ENCODE results near the gene CSTF1. TPM values are rescaled to one million over a fixed set of nuclear protein-coding genes. Genes with fewer than 3 reads are reported as not detected.

Gene CSTF1
- total and polyA plus RNA-seq, 2 of the 4 experiments (the other 2 are of a cell fraction) = 48.8 to 105 TPM

DNA sequence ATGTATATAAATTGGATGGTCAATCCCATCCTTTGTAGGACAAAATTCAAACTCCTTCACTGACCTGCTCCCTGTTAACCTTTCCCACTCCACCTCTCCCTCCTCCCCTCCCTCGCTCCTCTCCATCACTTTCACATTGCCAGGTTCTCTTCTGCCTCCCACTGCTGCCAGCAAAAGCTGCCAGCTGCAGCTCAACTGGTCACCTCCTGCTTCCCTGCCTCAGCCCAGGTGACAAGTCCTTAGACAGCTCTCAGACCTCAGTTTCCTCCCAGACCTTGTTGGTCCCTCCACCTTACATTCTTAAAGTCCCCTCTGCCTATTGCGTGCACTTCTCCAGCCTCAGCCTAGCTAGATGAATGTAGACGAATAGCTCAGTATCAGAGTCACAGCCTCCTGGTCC is 52.7 kb downstream of the CSTF1 start:
- Histone ChIP-seq H3K23ac (ENCODE audit: low read depth, low read length) (no peak overlapping the region), H3K4me3 (ENCODE audit: insufficient read depth, low read depth, low read length) (no peak overlapping the region), H3K4ac (ENCODE audit: low read depth, low read length) (peak overlapping the region; percentile 38), H3K4me1 (ENCODE audit: control insufficient read depth, insufficient read depth, low read length) (peaks cover 24% of the 10 kb centered on the region), H4K91ac (ENCODE audit: insufficient read depth, low read depth, low read length) (peak overlapping the region; percentile 73), H2AFZ (replicated peaks; ENCODE audit: low read length, poor library complexity) (no peak overlapping the region), H2AK5ac (ENCODE audit: low read depth, low read length) (peak overlapping the region; percentile 30), H3K14ac (replicated peaks; ENCODE audit: low read depth, low read length) (0 out of 2 replicates have a peak overlapping the region, but pooled peaks have one; percentile 52), H3K9me3 (ENCODE audit: control insufficient read depth, insufficient read depth, low read length) (no peaks in the 10 kb centered on the region), H3K18ac (ENCODE audit: low read depth, low read length) (no peak overlapping the region), H2BK5ac (ENCODE audit: low read depth, low read length, poor library complexity, severe bottlenecking) (no peak overlapping the region), H3K79me1 (ENCODE audit: low read depth in 1 of 2, low read length in 2 of 2) (peaks cover 8 to 36% of the 10 kb centered on the region in 2 experiments; a peak in 3 of 4 replicates), H3K56ac (ENCODE audit: extremely low read depth, insufficient read depth, low read length) (no peak overlapping the region), H4K20me1 (ENCODE audit: insufficient read depth, low read length) (no peaks in the 10 kb centered on the region), H4K5ac (ENCODE audit: low read depth, low read length) (peak overlapping the region; percentile 81), H2BK15ac (ENCODE audit: low read depth, low read length) (peak overlapping the region; percentile 25; the same call in 2 of the 3 replicates), H3K9me1 (ENCODE audit: insufficient read depth, low read length) (peaks cover 19% of the 10 kb centered on the region), H2AK9ac (replicated peaks; ENCODE audit: low read depth, low read length, poor library complexity) (peak overlapping the region; percentile 35), H2BK20ac (ENCODE audit: low read depth, low read length) (peak overlapping the region; percentile 70), H3K4me2 (ENCODE audit: low read depth, low read length) (no peak overlapping the region), H3K27me3 (ENCODE audit: control insufficient read depth, insufficient read depth, low read length) (no peaks in the 10 kb centered on the region), H3K36me3 (ENCODE audit: control insufficient read depth, insufficient read depth, low read length) (peaks cover 11% of the 10 kb centered on the region; the same call in 1 of the 2 replicates), H3K27ac (ENCODE audit: insufficient read depth, low read length) (peak overlapping the region; percentile 2; the same call in 1 of the 2 replicates), H2BK120ac (ENCODE audit: low read depth, low read length) (peak overlapping the region; percentile 44), H4K8ac (ENCODE audit: low read depth in 2 of 2, low read length in 2 of 2) (peak overlapping the region; percentile 43 to 56; a peak in 2 of 4 replicates), H3K9ac (ENCODE audit: low read depth, low read length) (no peak overlapping the region)
- no peak for TF ChIP-seq NFE2L2 (IDR thresholded peaks at IDR 0.05; ENCODE audit: low read depth, low read length)
- no peak for TF ChIP-seq MAZ (IDR thresholded peaks at IDR 0.05; ENCODE audit: borderline replicate concordance, low read depth, low read length)
- TF ChIP-seq, protein P1, sequence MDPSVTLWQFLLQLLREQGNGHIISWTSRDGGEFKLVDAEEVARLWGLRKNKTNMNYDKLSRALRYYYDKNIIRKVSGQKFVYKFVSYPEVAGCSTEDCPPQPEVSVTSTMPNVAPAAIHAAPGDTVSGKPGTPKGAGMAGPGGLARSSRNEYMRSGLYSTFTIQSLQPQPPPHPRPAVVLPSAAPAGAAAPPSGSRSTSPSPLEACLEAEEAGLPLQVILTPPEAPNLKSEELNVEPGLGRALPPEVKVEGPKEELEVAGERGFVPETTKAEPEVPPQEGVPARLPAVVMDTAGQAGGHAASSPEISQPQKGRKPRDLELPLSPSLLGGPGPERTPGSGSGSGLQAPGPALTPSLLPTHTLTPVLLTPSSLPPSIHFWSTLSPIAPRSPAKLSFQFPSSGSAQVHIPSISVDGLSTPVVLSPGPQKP (IDR thresholded peaks at IDR 0.05; ENCODE audit: borderline replicate concordance, low read depth, low read length) = no peak
- TF ChIP-seq CHD1 (IDR thresholded peaks at IDR 0.05; ENCODE audit: low read depth, low read length) = no peak
- no peak for TF ChIP-seq RFX5 (IDR thresholded peaks at IDR 0.05; ENCODE audit: low read depth, low read length)
- TF ChIP-seq BHLHE40 (IDR thresholded peaks at IDR 0.05; ENCODE audit: low read depth, low read length) = no peak
- no peak for TF ChIP-seq CEBPB (IDR thresholded peaks at IDR 0.05; ENCODE audit: low read depth, low read length)
- ATAC-seq (ENCODE audit: low read depth) (no peak), DNase-seq (no peak)
- dilution Hi-C loops (cut with HindIII; ENCODE audit: low sequenced_read_pairs, unreplicated experiment) = no loop called here
- in situ Hi-C loops (cut with MboI; ENCODE audit: low sequenced_read_pairs) = no loop called here
- intact Hi-C loops (cut with micrococcal nuclease) = no loop called here
- 100% methylated on average over 2 of the region's 3 CpGs; no CpG with 5 or more reads in 1 of the 2 experiments for WGBS, 2 experiments (ENCODE audit: extremely low coverage in 2 of 2, insufficient read length in 1 of 2)
- CTCF ChIA-PET = no interaction called here
- POLR2A ChIA-PET (ENCODE audit: unreplicated experiment) = no interaction called here
- BruUV-seq (replicated peaks) = no TSS peak
